K562 (cell line): ENCODE data around the gene NEU1. TPM values are rescaled to one million over a fixed set of nuclear protein-coding genes. Genes with fewer than 3 reads are reported as not detected.
"Not testable (repeated sequence)": the region's sequence is repeated elsewhere in the genome, so short reads cannot be mapped to it uniquely, and the experiment has no call there.

ENCODE experiments used
- ATAC-seq: fragments of 200-7000 bp; cut with Tn5 transposase; 3 replicates; pipeline ENCODE4 v1.9.1; 2020; ENCODE audit warnings: moderate library complexity
- BruUV-seq: library from RNA; stranded (reverse); fragments of 400-500 nt; replicated peaks from 2 replicates; lab custom pipeline; 2021; lab: Mats Ljungman, UMichigan
- CTCF ChIA-PET: fragments of 300-600 bp; formaldehyde crosslinking; extraction: SDS; loops from one replicate; lab custom pipeline; 2021; ENCODE audit warnings: low intra/inter-chr PET ratio; lab: Yijun Ruan, JAX
- POLR2A ChIA-PET: fragments of 300-600, 350-650 bp; sonication (Branson Sonifier 250); formaldehyde crosslinking; extraction: SDS; loops from one replicate; lab custom pipeline; 2021; ENCODE audit warnings: antibody characterized with exemption, inconsistent platforms; lab: Yijun Ruan, JAX
- DNase-seq, 4 experiments: peaks; one replicate each; pipeline versions ENCODE4 v3.0.0 to v3.0.0-alpha.2; 2011 to 2018; ENCODE audit warnings: low spot score in 3 of 4, mixed read lengths in 3 of 4; ENCODE audit errors: extremely low read depth in 1 of 4
- FAIRE-seq: peaks from 2 replicates; lab custom pipeline; 2011; peaks lifted over from hg19 to GRCh38; lab: Jason Lieb, UNC
- H2AFZ ChIP-seq: 2 replicates; pipeline ENCODE4 v1.6.0; 2011; ENCODE audit warnings: low read depth, low read length, control low read depth, inconsistent platforms
- H3K27ac ChIP-seq: fragments of 200-600 bp; 3 replicates; pipeline ENCODE4 v1.8.0; 2011; ENCODE audit warnings: low read depth, mild to moderate bottlenecking, control low read depth, inconsistent platforms, low read length, moderate library complexity, mixed read lengths; ENCODE audit errors: extremely low read depth
- H3K27me3 ChIP-seq, 2 experiments: fragments of 300-600 bp in 1 of 2; 2 replicates in 1 of 2; 3 replicates in 1 of 2; pipeline versions ENCODE4 v1.6.0 to v1.8.0; 2011; ENCODE audit warnings: inconsistent platforms in 2 of 2, low read length in 2 of 2, mild to moderate bottlenecking in 1 of 2, mixed read lengths in 1 of 2, moderate library complexity in 1 of 2; ENCODE audit not compliant: control insufficient read depth in 2 of 2, insufficient read depth in 2 of 2
- H3K36me3 ChIP-seq: fragments of 300-600 bp; 3 replicates; pipeline ENCODE4 v1.8.0; 2011; ENCODE audit warnings: mild to moderate bottlenecking, low read length, inconsistent platforms; ENCODE audit not compliant: control insufficient read depth, insufficient read depth
- H3K4me1 ChIP-seq, 2 experiments: fragments of 200-600 bp in 1 of 2; replicated peaks in 1 of 2; 2 replicates in 1 of 2; 3 replicates in 1 of 2; pipeline versions ENCODE4 v1.5.1 to v1.8.0; 2011; ENCODE audit warnings: inconsistent platforms in 2 of 2, low read length in 2 of 2, mild to moderate bottlenecking in 1 of 2, mixed read lengths in 1 of 2, moderate library complexity in 1 of 2; ENCODE audit not compliant: control insufficient read depth in 2 of 2, insufficient read depth in 2 of 2
- H3K4me2 ChIP-seq: 2 replicates; pipeline ENCODE4 v1.6.1; 2011; ENCODE audit warnings: low read length, control low read depth, inconsistent platforms, mixed read lengths; ENCODE audit not compliant: insufficient read depth
- H3K4me3 ChIP-seq: fragments of 200-600 bp; sonication (generic), shearing (Covaris generic); 2 replicates; pipeline ENCODE4 v1.5.1; 2016; ENCODE audit warnings: control low read depth, inconsistent platforms
- H3K79me2 ChIP-seq: fragments of 200-600 bp; 3 replicates; pipeline ENCODE4 v1.8.0; 2011; ENCODE audit warnings: low read length, inconsistent platforms; ENCODE audit not compliant: control insufficient read depth, insufficient read depth
- H3K9ac ChIP-seq, 2 experiments: 2 replicates each; pipeline versions ENCODE4 v1.6.0 to v1.6.1; 2011; ENCODE audit warnings: low read depth in 2 of 2, low read length in 2 of 2, control low read depth in 1 of 2, inconsistent platforms in 1 of 2, mild to moderate bottlenecking in 1 of 2, mixed read lengths in 1 of 2; ENCODE audit not compliant: insufficient read depth in 1 of 2
- H3K9me1 ChIP-seq: one replicate; pipeline ENCODE4 v1.6.0; 2011; ENCODE audit warnings: inconsistent platforms, mild to moderate bottlenecking, low read length, moderate library complexity; ENCODE audit not compliant: control insufficient read depth, insufficient read depth
- H3K9me3 ChIP-seq: replicated peaks from 2 replicates; pipeline ENCODE4 v1.5.1; 2011; ENCODE audit warnings: low read depth, low read length, inconsistent platforms; ENCODE audit not compliant: control insufficient read depth, insufficient read depth
- H4K20me1 ChIP-seq: replicated peaks from 2 replicates; pipeline ENCODE4 v1.6.1; 2011; ENCODE audit warnings: low read length, inconsistent platforms, mixed read lengths; ENCODE audit not compliant: control insufficient read depth, insufficient read depth
- CBX3 ChIP-seq, 2 experiments: IDR thresholded peaks; 1 replicate in 1 of 2; 2 replicates in 1 of 2; pipeline ENCODE4 v1.6.1; 2012; ENCODE audit warnings: inconsistent platforms in 2 of 2, low read length in 2 of 2, borderline replicate concordance in 1 of 2, control low read depth in 1 of 2
- FOS ChIP-seq: IDR thresholded peaks from 3 replicates; pipeline ENCODE4 v1.6.1; 2011; ENCODE audit not compliant: insufficient read length; ENCODE audit errors: extremely low read depth
- KDM5B ChIP-seq: fragments of 200-600 bp; sonication (generic); IDR thresholded peaks from 2 replicates; pipeline ENCODE4 v1.6.1; 2012; ENCODE audit warnings: low read depth, mild to moderate bottlenecking, moderate library complexity, low read length, control low read depth, inconsistent platforms; ENCODE audit not compliant: insufficient replicate concordance
- ZBTB33 ChIP-seq: sonication (generic); formaldehyde crosslinking; IDR thresholded peaks from 2 replicates; pipeline ENCODE4 v1.8.1; 2023; ENCODE audit warnings: mild to moderate bottlenecking, missing genetic modification reagents
- WGBS: fragments of 100-300 bp; shearing (Covaris generic); methylation state at CpG from one replicate; pipeline ENCODE4 v1.1.6; 2016; ENCODE audit warnings: low coverage, mixed read lengths; ENCODE audit not compliant: insufficient coverage; ENCODE audit errors: missing lambda C conversion rate; 5-methylcytosine and 5-hydroxymethylcytosine counted together
- in situ Hi-C: fragments of 300-500 bp; cut with MboI; formaldehyde crosslinking; loops from 4 replicates; pipeline ENCODE4 v1.15.0; 2018; ENCODE audit warnings: inconsistent platforms, mixed read lengths
- intact Hi-C: fragments of 100-400 bp; cut with micrococcal nuclease; formaldehyde crosslinking; loops from 2 replicates; pipeline ENCODE4 v1.14.2; 2022
- polyA plus RNA-seq, 8 experiments: library from polyadenylated mRNA; depleted of rRNA in 4 of 8; stranded (reverse) in 5 of 8; unstranded in 3 of 8; fragments of >200 nt; fragmentation: Nextera tagmentation in 2 of 8; fragmentation: Illumina TruSeq in 1 of 8; extraction: Ambion mirVana in 2 of 8; extraction: Trizol in 1 of 8; gene quantifications; 2 replicates each; pipeline versions ENCODE4 v1.2.1 to v1.2.3, GENCODE V29; 2011 to 2014; ENCODE audit warnings: inconsistent platforms in 1 of 8, missing spikeins in 1 of 8
- total RNA-seq, 7 experiments: library from RNA; depleted of rRNA in 6 of 7; stranded (reverse); fragments of >200 nt in 6 of 7; fragmentation: Illumina TruSeq in 2 of 7; extraction: Trizol in 2 of 7; gene quantifications; 2 replicates each; pipeline versions ENCODE4 v1.2.1 to v1.2.3, GENCODE V29; 2011 to 2021; ENCODE audit warnings: low replicate concordance in 1 of 7
- TF ChIP-seq, protein P1 (sequence below): sonication (generic); formaldehyde crosslinking; IDR thresholded peaks from 2 replicates; pipeline ENCODE4 v1.8.0; 2022; ENCODE audit warnings: missing genetic modification reagents, mild to moderate bottlenecking, moderate library complexity, borderline replicate concordance

The NEU1 gene
- total and polyA plus RNA-seq, 9 of the 15 experiments (the other 6 are each of a cell fraction or from before 2014, with no cell fraction given): 14.8 to 67.8 (median 51.0) TPM

DNA sequence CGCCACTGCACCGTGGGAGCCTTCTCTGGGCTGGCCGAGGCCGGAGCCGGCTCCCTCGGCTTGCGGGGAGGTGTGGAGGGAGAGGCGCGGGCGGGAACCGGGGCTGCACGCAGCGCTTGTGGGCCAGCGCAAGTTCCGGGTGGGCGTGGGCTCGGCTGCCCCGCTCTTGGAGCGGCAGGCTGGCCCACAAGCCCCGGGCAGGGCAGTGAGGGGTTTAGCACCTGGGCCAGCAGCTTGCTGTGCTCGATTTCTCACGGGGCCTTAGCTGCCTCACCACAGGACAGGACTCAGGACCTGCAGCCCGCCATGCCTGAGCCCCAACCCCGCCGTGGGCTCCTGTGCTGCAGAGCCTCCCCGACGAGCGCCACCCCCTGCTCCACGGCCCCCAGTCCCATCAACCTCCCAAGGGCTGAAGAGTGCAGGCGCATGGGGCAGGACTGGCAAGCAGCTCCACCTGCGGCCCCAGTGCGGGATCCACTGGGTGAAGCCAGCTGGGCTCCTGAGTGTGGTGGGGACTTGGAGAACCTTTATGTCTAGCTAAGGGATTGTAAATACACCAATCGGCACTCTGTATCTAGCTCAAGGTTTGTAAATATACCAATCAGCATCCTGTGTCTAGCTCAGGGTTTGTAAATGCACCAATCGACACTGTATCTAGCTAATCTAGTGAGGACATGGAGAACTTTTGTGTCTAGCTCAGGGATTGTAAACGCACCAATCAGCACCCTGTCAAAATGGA lies 10.5 kb downstream of the NEU1 start:
- H3K27ac ChIP-seq, FAIRE-seq, H3K79me2 ChIP-seq, H3K9me3 ChIP-seq, H3K36me3 ChIP-seq, in situ Hi-C loops, H4K20me1 ChIP-seq, intact Hi-C loops, H3K9ac ChIP-seq, H3K4me1 ChIP-seq, H3K27me3 ChIP-seq, H3K9me1 ChIP-seq, H3K4me3 ChIP-seq, ATAC-seq, H3K4me2 ChIP-seq, BruUV-seq, H2AFZ ChIP-seq, CTCF ChIA-PET: not testable (repeated sequence)
- DNase-seq: peak in 1 of 4 experiments; percentile 20
- POLR2A ChIA-PET: interaction anchor here (0.6 to 15.7 kb wide), 7 partner anchors 8 to 187 kb away, joined by 3 to 229 read pairs (median 4); partner anchors contain the start of genes GPANK1 and NEU1
- WGBS: 82% methylated on average over 34 of the region's 35 CpGs
- TF ChIP-seq, protein P1, sequence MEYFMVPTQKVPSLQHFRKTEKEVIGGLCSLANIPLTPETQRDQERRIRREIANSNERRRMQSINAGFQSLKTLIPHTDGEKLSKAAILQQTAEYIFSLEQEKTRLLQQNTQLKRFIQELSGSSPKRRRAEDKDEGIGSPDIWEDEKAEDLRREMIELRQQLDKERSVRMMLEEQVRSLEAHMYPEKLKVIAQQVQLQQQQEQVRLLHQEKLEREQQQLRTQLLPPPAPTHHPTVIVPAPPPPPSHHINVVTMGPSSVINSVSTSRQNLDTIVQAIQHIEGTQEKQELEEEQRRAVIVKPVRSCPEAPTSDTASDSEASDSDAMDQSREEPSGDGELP: 0 out of 2 replicates have a peak, but pooled peaks have one; percentile 0
- TF ChIP-seq KDM5B (peak; percentile 36), FOS (peak; percentile 54), CBX3 (IDR thresholded peaks at IDR 0.05; ENCODE audit: borderline replicate concordance in 1 of 2, low read length in 2 of 2) (0 out of 3 replicates have a peak, but pooled peaks of 1 of the 2 experiments have one; percentile 63), ZBTB33 (peak; percentile 58; the same call in 1 of the 2 replicates)
